Measurements from ENCODE around the gene C6orf15. TPM values are rescaled to one million over a fixed set of nuclear protein-coding genes. Genes with fewer than 3 reads are reported as not detected.

Gene C6orf15
- total RNA-seq, 1 donor = not detected

DNA sequence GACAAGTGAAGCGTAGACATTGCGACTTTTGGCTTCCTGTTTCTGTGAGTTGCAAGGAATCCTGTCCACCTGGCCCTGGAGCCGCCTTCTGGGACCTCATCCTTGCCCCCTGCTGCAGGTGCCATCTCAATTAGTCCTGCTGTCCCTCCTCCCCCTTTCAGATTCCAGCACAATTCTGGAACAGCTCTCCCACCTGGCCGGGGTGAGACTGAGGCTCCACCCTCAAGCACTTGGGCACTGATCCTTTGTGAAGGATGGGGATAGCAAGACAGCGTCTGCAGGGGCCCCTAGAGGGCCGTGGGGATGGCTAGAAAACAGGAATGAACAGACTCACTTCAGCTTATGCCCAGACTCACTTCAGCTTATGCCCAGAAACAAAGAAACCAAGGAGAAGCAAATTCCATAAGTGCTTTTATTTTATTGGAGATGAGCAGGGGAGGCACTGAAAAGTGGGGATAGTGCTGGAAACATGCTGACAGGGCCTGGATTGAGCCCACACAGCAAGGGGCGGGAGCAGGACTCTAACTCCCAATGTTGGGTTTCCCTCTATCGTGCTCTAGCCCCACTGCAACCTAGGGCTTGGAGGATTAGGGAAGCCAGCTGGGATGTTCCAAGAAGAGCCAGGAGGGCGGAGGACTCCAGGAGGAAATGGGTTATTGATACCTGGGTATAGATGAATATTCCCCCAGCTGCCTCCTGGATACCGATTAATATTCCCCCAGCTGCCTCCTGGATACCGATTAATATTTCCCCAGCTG is 1.4 kb downstream of the C6orf15 start:
- H3K4me3 ChIP-seq (ENCODE audit: low read depth, low read length) = no peak overlapping the region
- TF ChIP-seq, protein P1, sequence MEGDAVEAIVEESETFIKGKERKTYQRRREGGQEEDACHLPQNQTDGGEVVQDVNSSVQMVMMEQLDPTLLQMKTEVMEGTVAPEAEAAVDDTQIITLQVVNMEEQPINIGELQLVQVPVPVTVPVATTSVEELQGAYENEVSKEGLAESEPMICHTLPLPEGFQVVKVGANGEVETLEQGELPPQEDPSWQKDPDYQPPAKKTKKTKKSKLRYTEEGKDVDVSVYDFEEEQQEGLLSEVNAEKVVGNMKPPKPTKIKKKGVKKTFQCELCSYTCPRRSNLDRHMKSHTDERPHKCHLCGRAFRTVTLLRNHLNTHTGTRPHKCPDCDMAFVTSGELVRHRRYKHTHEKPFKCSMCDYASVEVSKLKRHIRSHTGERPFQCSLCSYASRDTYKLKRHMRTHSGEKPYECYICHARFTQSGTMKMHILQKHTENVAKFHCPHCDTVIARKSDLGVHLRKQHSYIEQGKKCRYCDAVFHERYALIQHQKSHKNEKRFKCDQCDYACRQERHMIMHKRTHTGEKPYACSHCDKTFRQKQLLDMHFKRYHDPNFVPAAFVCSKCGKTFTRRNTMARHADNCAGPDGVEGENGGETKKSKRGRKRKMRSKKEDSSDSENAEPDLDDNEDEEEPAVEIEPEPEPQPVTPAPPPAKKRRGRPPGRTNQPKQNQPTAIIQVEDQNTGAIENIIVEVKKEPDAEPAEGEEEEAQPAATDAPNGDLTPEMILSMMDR (IDR thresholded peaks at IDR 0.05; ENCODE audit: insufficient read depth, low read length) = no peak
- DNase-seq (ENCODE audit: low read depth) = no peak

- H3K4me3 ChIP-seq (ENCODE audit: low read depth, low read length) = no peak overlapping the region
- no peak for DNase-seq (ENCODE audit: low read depth)
These were observed 5.3 kb downstream of the C6orf15 start for GRCh38 chr6:31107052-31107451.

DNA sequence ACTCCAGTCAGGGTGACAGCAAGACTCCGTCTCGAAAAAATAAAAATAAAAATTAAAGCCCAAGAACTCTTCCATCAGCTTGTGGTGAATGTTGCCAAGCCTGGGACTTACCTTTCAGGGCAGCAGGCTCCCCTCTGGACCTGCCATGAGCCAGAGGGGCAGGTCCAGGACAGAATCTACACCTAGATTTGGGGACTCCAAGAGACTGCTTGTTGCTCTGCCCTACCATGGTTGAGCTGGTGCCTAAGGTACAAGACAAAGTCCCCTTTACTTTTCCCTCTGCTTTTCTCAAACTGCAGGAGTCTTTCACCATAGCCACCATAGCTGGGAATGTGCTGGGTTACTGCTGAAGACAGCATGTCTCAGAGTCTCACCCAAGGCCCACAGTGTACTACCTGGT is 9.2 kb downstream of the C6orf15 start:
- no peak for DNase-seq (ENCODE audit: low read depth)
- TF ChIP-seq, protein P1 (IDR thresholded peaks at IDR 0.05; ENCODE audit: insufficient read depth, low read length) = no peak

More at GRCh38 chr6:31107052-31107451, 5.3 kb downstream of the C6orf15 start:
- TF ChIP-seq, protein P1 (IDR thresholded peaks at IDR 0.05; ENCODE audit: insufficient read depth, low read length) = no peak

DNA sequence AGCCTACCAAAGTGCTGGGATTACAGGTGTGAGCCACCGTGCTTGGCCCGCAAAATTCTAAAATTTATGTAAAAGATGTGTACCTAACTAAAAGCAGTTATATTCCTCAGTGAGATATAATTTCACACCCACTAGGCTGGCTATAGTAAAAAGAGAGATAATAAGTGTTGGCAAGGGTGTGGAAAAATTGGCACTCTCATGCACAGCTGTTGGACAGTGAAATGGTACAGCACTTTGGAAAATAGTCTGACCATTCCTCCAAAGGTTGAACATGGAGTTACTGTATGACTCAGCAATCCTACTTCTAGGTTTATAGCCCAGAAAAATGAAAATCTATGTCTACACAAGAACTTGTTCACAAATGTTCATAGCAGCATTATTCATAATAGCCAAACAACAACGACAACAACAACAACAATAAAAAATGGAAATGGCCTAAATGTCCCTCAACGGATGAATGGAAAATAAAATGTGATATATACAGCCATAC is 13.9 kb downstream of the C6orf15 start:
- DNase-seq (ENCODE audit: low read depth) = no peak
- TF ChIP-seq, protein P1 (IDR thresholded peaks at IDR 0.05; ENCODE audit: insufficient read depth, low read length) = no peak
- H3K4me3 ChIP-seq (ENCODE audit: low read depth, low read length) = no peak overlapping the region

More for the DNA sequence above, 9.2 kb downstream of the C6orf15 start:
- no peak overlapping the region for H3K4me3 ChIP-seq (ENCODE audit: low read depth, low read length)

DNA sequence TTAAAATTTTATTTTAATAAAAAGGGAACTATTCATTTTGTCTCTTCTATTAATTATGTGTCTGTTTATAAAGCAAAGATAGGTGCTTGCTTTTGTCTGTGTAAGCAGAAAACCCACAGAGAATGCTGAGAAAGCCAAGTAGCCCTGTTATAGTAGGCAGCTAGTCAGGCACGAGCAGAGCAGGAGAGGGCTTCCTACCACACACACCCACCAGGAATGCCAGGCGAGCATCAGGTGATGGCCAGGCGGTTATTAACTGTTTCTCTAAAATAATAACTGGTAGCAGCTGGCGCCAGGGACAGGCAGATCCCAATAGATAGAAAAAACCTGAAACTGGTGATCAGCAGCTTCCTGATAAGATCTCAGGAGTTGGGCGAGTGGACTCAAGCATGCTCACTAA is 15.7 kb downstream of the C6orf15 start:
- TF ChIP-seq, protein P1 (IDR thresholded peaks at IDR 0.05; ENCODE audit: insufficient read depth, low read length) = no peak
- no peak overlapping the region for H3K4me3 ChIP-seq (ENCODE audit: low read depth, low read length)
- DNase-seq (ENCODE audit: low read depth) = no peak

- TF ChIP-seq, protein P1 (IDR thresholded peaks at IDR 0.05; ENCODE audit: insufficient read depth, low read length) = no peak
- H3K4me3 ChIP-seq (ENCODE audit: low read depth, low read length) = no peak overlapping the region
- no peak for DNase-seq (ENCODE audit: low read depth)
These were observed 16.2 kb downstream of the C6orf15 start for GRCh38 chr6:31096215-31096614.
